Measurements from ENCODE around the gene SELENOO.

SELENOO gene

GRCh38 chr22:50216055-50216683 lies 15.4 kb downstream of the SELENOO start:
- no peak for DNase-seq (ENCODE audit: low read depth in 4 of 4, low spot score in 1 of 4)

GRCh38 chr22:50216684-50217520 lies 16.1 kb downstream of the SELENOO start:
- DNase-seq (ENCODE audit: low read depth in 4 of 4, low spot score in 1 of 4): no peak

- no peak for DNase-seq (ENCODE audit: low read depth in 4 of 4, low spot score in 1 of 4)
Measured at GRCh38 chr22:50217543-50218152, 16.8 kb downstream of the SELENOO start.

GRCh38 chr22:50218153-50218995 lies 17.6 kb downstream of the SELENOO start:
- DNase-seq (ENCODE audit: low read depth in 4 of 4, low spot score in 1 of 4): no peak

GRCh38 chr22:50218996-50219727 lies 18.4 kb downstream of the SELENOO start:
- no peak for DNase-seq (ENCODE audit: low read depth in 4 of 4, low spot score in 1 of 4)

GRCh38 chr22:50219800-50220602 lies 19.2 kb downstream of the SELENOO start:
- no peak for DNase-seq (ENCODE audit: low read depth in 4 of 4, low spot score in 1 of 4)

- DNase-seq (ENCODE audit: low read depth in 4 of 4, low spot score in 1 of 4): no peak
Measured at GRCh38 chr22:50220603-50221409, 20.0 kb downstream of the SELENOO start.

GRCh38 chr22:50221410-50222300 lies 20.8 kb downstream of the SELENOO start:
- DNase-seq (ENCODE audit: low read depth in 4 of 4, low spot score in 1 of 4): no peak

GRCh38 chr22:50222508-50222907 lies 21.7 kb downstream of the SELENOO start:
- no peak for DNase-seq (ENCODE audit: low read depth in 4 of 4, low spot score in 1 of 4)

GRCh38 chr22:50224071-50224470 lies 23.3 kb downstream of the SELENOO start:
- no peak for DNase-seq (ENCODE audit: low read depth in 4 of 4, low spot score in 1 of 4)

- no peak for DNase-seq (ENCODE audit: low read depth in 4 of 4, low spot score in 1 of 4)
Measured at GRCh38 chr22:50225200-50225969, 24.6 kb downstream of the SELENOO start.

- DNase-seq (ENCODE audit: low read depth in 4 of 4, low spot score in 1 of 4): no peak
Measured at GRCh38 chr22:50226063-50226874, 25.5 kb downstream of the SELENOO start.

GRCh38 chr22:50226875-50227165 lies 26.0 kb downstream of the SELENOO start:
- no peak for DNase-seq (ENCODE audit: low read depth in 4 of 4, low spot score in 1 of 4)

GRCh38 chr22:50227579-50228215 lies 26.9 kb downstream of the SELENOO start:
- DNase-seq (ENCODE audit: low read depth in 4 of 4, low spot score in 1 of 4): no peak

GRCh38 chr22:50228366-50228765 lies 27.6 kb downstream of the SELENOO start:
- DNase-seq (ENCODE audit: low read depth in 4 of 4, low spot score in 1 of 4): no peak

- no peak for DNase-seq (ENCODE audit: low read depth in 4 of 4, low spot score in 1 of 4)
Measured at GRCh38 chr22:50229370-50229769, 28.6 kb downstream of the SELENOO start.

All from stimulated activated CD4-positive, alpha-beta T cell treated with anti-CD3 and anti-CD28 coated beads, Interleukin-1b, Interleukin-23, amount 100 ng/mL, for 24 hours (primary cell).